ENCODE measurements around the gene LETMD1.

- TF ChIP-seq POLR2A (IDR thresholded peaks at IDR 0.05) (no peak), EP300 (IDR thresholded peaks at IDR 0.05) (no peak)
- TF ChIP-seq, protein P1, sequence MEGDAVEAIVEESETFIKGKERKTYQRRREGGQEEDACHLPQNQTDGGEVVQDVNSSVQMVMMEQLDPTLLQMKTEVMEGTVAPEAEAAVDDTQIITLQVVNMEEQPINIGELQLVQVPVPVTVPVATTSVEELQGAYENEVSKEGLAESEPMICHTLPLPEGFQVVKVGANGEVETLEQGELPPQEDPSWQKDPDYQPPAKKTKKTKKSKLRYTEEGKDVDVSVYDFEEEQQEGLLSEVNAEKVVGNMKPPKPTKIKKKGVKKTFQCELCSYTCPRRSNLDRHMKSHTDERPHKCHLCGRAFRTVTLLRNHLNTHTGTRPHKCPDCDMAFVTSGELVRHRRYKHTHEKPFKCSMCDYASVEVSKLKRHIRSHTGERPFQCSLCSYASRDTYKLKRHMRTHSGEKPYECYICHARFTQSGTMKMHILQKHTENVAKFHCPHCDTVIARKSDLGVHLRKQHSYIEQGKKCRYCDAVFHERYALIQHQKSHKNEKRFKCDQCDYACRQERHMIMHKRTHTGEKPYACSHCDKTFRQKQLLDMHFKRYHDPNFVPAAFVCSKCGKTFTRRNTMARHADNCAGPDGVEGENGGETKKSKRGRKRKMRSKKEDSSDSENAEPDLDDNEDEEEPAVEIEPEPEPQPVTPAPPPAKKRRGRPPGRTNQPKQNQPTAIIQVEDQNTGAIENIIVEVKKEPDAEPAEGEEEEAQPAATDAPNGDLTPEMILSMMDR (IDR thresholded peaks at IDR 0.05), result no peak
Observed at GRCh38 chr12:51009056-51009440, 39.1 kb upstream of the LETMD1 start.

Measured in ovary (tissue), 3 donors.